ENCODE measurements around the gene DBF4. TPM values are rescaled to one million over a fixed set of nuclear protein-coding genes. Genes with fewer than 3 reads are reported as not detected.
"Not testable (repeated sequence)": the region's sequence is repeated elsewhere in the genome, so short reads cannot be mapped to it uniquely, and the experiment has no call there.

Gene DBF4
- total RNA-seq, 4 donors from 2014 or later, result 9.0 to 50.0 (median 11.1) TPM

DNA sequence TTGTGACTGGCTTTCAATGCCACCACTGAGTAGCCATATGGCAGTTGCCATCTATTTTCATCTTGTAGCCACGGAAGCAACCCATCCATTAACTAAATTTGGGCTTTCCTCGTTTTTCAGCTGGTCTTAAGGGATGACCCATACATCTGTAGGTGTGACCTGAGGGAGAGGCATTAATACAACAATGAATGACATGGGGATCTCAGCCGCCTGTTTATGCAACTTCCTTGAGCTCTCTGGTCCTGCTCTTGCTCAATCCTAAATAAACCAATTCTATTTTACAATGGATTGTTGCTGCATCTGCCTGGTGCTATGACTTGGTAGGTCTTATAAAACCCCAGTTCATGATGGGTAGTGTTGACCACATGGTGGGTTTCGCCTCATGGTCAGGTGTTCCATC lies 35.8 kb downstream of the DBF4 start:
- intact Hi-C loops (cut with DNase I; ENCODE audit: low total_unique reads), result no loop called here
- Histone ChIP-seq H3K4me1 (no peaks in the 10 kb centered on the region), H3K4me3 (no peak overlapping the region), H3K27ac (no peak overlapping the region), H3K36me3 (no peaks in the 10 kb centered on the region), H3K27me3 (no peaks in the 10 kb centered on the region), H3K9me3 (no peaks in the 10 kb centered on the region)
- TF ChIP-seq, protein P1, sequence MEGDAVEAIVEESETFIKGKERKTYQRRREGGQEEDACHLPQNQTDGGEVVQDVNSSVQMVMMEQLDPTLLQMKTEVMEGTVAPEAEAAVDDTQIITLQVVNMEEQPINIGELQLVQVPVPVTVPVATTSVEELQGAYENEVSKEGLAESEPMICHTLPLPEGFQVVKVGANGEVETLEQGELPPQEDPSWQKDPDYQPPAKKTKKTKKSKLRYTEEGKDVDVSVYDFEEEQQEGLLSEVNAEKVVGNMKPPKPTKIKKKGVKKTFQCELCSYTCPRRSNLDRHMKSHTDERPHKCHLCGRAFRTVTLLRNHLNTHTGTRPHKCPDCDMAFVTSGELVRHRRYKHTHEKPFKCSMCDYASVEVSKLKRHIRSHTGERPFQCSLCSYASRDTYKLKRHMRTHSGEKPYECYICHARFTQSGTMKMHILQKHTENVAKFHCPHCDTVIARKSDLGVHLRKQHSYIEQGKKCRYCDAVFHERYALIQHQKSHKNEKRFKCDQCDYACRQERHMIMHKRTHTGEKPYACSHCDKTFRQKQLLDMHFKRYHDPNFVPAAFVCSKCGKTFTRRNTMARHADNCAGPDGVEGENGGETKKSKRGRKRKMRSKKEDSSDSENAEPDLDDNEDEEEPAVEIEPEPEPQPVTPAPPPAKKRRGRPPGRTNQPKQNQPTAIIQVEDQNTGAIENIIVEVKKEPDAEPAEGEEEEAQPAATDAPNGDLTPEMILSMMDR (IDR thresholded peaks at IDR 0.05), result no peak
- TF ChIP-seq POLR2A (IDR thresholded peaks at IDR 0.05), result no peak
- no peak for TF ChIP-seq POLR2AphosphoS5 (IDR thresholded peaks at IDR 0.05)
- no peak for TF ChIP-seq EP300 (IDR thresholded peaks at IDR 0.05; ENCODE audit: low read depth)
- in situ Hi-C loops (cut with MboI; ENCODE audit: low pct_ligation_motif_present in 1 of 4, low pct_unique_long_range_greater_than_20kb in 1 of 4, low sequenced_read_pairs in 3 of 4), result no loop called here
- no peak for DNase-seq
- 92 to 93% methylated on average over 2 to 4 of the region's 4 CpGs for WGBS, 2 donors (ENCODE audit: low coverage in 1 of 2)

GRCh38 chr7:87918740-87919139 lies 42.4 kb downstream of the DBF4 start:
- no peak overlapping the region for H3K27ac ChIP-seq
- no peak overlapping the region for H3K4me3 ChIP-seq
- WGBS, 2 donors (ENCODE audit: low coverage in 1 of 2), result 69 to 92% methylated on average over 1 of the region's 1 CpG
- no peaks in the 10 kb centered on the region for H3K4me1 ChIP-seq
- intact Hi-C loops (cut with DNase I; ENCODE audit: low total_unique reads) (no loop called here), in situ Hi-C loops (cut with MboI; ENCODE audit: low pct_ligation_motif_present in 1 of 4, low pct_unique_long_range_greater_than_20kb in 1 of 4, low sequenced_read_pairs in 3 of 4) (no loop called here)
- H3K9me3 ChIP-seq, result no peaks in the 10 kb centered on the region
- TF ChIP-seq EP300 (IDR thresholded peaks at IDR 0.05; ENCODE audit: low read depth) (no peak), POLR2AphosphoS5 (IDR thresholded peaks at IDR 0.05) (no peak), POLR2A (IDR thresholded peaks at IDR 0.05) (no peak)
- TF ChIP-seq, protein P1 (IDR thresholded peaks at IDR 0.05), result no peak
- no peaks in the 10 kb centered on the region for H3K36me3 ChIP-seq
- H3K27me3 ChIP-seq, result no peaks in the 10 kb centered on the region
- no peak for DNase-seq

- H3K36me3 ChIP-seq, result no peaks in the 10 kb centered on the region
- H3K4me1 ChIP-seq, result no peaks in the 10 kb centered on the region
- no peak for DNase-seq
- 93 to 95% methylated on average over 5 to 6 of the region's 6 CpGs for WGBS, 2 donors (ENCODE audit: low coverage in 1 of 2)
- H3K4me3 ChIP-seq, result no peak overlapping the region
- in situ Hi-C loops (cut with MboI; ENCODE audit: low pct_ligation_motif_present in 1 of 4, low pct_unique_long_range_greater_than_20kb in 1 of 4, low sequenced_read_pairs in 3 of 4) (no loop called here), intact Hi-C loops (cut with DNase I; ENCODE audit: low total_unique reads) (no loop called here)
- H3K27me3 ChIP-seq, result no peaks in the 10 kb centered on the region
- H3K9me3 ChIP-seq, result no peaks in the 10 kb centered on the region
- TF ChIP-seq POLR2A (IDR thresholded peaks at IDR 0.05) (no peak), EP300 (IDR thresholded peaks at IDR 0.05; ENCODE audit: low read depth) (no peak), POLR2AphosphoS5 (IDR thresholded peaks at IDR 0.05) (no peak)
- TF ChIP-seq, protein P1 (IDR thresholded peaks at IDR 0.05), result no peak
- no peak overlapping the region for H3K27ac ChIP-seq
These were observed 43.6 kb downstream of the DBF4 start for GRCh38 chr7:87919875-87920274.

- in situ Hi-C loops (cut with MboI; ENCODE audit: low pct_ligation_motif_present in 1 of 4, low pct_unique_long_range_greater_than_20kb in 1 of 4, low sequenced_read_pairs in 3 of 4), result no loop called here
- H3K27me3 ChIP-seq, result no peaks in the 10 kb centered on the region
- intact Hi-C loops (cut with DNase I; ENCODE audit: low total_unique reads), result no loop called here
- H3K4me3 ChIP-seq, result no peak overlapping the region
- no peaks in the 10 kb centered on the region for H3K36me3 ChIP-seq
- 85% methylated on average over 5 of the region's 5 CpGs; no CpG with 5 or more reads in 1 of the 2 donors for WGBS, 2 donors (ENCODE audit: low coverage in 1 of 2)
- no peaks in the 10 kb centered on the region for H3K4me1 ChIP-seq
- no peak overlapping the region for H3K27ac ChIP-seq
- DNase-seq, result no peak
- no peak for TF ChIP-seq POLR2A (IDR thresholded peaks at IDR 0.05)
- TF ChIP-seq EP300 (IDR thresholded peaks at IDR 0.05; ENCODE audit: low read depth), result no peak
- TF ChIP-seq, protein P1 (IDR thresholded peaks at IDR 0.05), result no peak
- TF ChIP-seq POLR2AphosphoS5 (IDR thresholded peaks at IDR 0.05), result no peak
- H3K9me3 ChIP-seq, result no peaks in the 10 kb centered on the region
These were observed 44.3 kb downstream of the DBF4 start for GRCh38 chr7:87920578-87920977.

DNA sequence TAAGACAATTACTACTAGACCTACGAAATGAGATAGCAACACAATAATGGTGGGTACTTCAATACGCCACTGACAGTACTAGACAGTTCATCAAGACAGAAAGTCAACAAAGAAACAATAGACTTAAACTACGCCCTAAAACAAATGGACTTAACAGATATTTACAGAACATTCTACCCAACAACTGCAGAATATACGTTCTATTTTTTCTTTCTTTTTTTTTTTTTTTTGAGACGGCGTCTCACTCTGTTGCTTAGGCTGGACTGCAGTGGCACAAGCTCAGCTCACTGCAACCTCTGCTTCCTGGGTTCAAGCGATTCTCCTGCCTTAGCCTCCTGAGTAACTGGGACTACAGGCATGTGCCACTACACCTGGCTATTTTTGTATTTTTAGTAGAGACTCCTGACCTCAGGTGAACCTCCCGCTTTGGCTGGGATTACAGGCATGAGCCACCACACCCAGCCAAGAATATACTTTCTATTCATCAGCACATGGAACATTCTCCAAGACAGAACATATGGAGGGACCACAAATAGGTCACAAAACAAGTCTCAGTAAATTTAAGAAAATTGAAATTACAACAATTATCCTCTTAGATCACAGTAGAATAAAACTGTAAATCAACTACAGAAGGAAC lies 46.6 kb downstream of the DBF4 start:
- H3K4me3 ChIP-seq; H3K27me3 ChIP-seq; intact Hi-C loops (cut with DNase I; ENCODE audit: low total_unique reads); H3K27ac ChIP-seq; H3K36me3 ChIP-seq; H3K4me1 ChIP-seq; in situ Hi-C loops (cut with MboI; ENCODE audit: low pct_ligation_motif_present in 1 of 4, low pct_unique_long_range_greater_than_20kb in 1 of 4, low sequenced_read_pairs in 3 of 4); H3K9me3 ChIP-seq; DNase-seq: not testable (repeated sequence)
- WGBS, 2 donors (ENCODE audit: low coverage in 1 of 2), result 81 to 93% methylated on average over 5 to 8 of the region's 8 CpGs

All from transverse colon (tissue), 4 donors.